Islet of Langerhans (tissue), 1 donor: Measurements from ENCODE around the gene NFE2L2.
"Not testable (repeated sequence)": the region's sequence is repeated elsewhere in the genome, so short reads cannot be mapped to it uniquely, and the experiment has no call there.

Source experiments
- FAIRE-seq: peaks from one replicate; lab custom pipeline; 2011; peaks lifted over from hg19 to GRCh38; lab: Jason Lieb, UNC

The NFE2L2 gene

DNA sequence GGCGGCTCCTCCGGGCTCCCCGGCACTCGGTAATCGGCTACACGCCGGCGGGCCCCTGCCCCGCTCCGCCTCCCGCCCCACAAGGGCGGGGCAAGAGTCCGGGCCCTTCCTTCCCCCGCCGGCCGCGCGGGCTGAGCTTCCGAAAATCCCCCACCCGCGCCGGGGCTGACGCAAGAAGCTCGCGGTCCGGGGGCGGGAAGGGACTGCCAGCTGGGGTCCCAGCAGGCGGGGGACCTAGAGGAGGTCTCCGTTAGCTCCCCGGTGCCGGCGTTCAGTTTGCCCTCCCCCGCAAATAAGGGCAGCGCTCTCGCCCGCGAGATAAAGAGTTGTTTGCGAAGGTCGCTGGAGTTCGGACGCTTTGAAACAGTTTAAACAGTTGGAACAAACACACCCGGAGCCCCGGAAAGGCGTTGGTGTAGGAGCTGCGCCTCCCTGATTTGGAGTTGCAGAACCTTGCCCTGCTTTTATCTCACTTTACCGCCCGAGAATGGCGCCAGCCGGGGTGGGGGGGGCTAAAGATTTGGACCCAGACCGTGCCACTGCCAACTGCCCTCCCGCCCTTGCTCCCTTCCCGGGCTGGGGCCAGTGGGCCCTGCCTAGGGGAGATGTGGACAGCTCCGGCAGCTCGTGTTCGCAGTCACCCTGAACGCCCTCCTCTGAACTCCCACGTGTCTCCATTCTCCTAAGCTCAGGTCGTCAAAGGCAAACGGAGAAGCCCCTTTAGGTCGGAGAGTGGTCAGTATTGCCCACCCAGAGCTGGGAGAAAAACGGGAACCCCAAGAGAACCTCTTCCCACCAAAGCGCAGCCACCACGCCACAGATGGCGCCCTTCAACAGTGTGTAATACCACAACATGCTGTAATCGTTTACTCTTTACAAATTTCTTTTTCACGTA is at the start of gene NFE2L2:
NFE2L2 (minus strand) TSS at position 35 of the 895 bp plus-strand sequence. CDS start 151 bp downstream, outside the sequence.
- peak; percentile 41 for FAIRE-seq

DNA sequence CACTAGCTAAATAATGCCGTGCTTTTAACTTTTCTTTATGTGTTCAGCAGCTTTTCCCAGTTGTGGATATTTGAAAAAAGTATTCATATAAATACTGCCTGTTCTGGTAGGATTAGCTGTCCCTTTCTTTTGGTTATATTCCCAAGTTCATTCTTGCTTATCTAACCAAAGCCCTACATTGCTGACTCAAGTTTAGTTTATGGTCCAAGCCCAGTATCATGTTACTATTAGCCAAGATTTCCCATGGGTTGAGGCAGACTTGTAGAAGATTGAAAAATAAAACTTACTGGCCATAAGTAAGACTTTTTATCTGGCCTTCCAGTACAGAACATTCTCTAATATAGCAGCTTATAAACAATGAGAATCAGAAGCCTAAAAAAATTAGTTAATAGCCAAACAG is 49.7 kb upstream of the NFE2L2 start:
- FAIRE-seq = no peak

DNA sequence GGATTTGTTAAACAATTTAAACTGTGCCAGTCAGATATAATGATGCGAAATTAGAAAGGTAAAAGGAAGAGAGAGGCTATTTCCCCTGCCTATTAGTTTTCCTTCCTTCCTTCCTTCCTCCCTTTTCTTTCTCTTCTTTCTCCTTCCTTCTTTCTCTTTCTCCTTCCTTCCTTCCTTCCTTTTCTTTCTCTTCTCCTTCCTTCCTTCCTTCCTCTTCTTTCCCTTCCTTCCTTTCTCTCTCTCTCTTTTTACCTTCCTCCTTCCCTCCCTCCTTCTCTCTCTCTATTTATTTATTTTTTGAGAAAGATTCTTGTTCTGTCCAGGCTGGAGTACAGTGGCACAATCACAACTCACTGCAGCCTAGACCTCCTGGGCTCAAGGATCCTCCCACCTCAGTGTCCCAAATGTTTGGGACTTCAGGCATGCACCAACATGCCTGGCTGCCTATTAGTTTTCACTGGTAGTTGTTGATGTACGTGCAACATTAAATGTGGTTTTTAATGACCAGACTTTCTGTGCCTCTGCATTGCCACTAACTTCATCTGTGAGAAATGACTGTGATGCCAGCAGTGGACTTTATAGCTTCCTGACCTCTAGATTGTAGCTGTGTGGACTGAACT is 48.7 kb upstream of the NFE2L2 start:
- FAIRE-seq = no peak

DNA sequence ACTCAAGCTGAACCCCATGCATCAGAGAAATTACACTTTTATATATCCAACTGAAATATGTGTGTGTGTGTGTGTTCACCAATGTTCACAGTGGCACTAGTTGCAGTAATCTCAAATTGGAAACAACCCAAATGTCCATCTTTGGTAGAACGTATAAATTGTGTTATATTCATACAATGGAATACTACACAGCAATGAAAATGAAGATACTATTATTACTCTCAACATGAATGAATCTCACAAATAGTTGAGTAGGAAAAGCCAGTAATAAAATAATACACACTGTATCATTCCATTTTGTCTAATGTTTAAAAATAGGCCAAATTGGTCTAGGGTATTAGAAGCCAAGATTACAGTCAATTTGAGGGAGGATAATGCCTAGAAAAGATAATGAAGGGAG is 48.0 kb upstream of the NFE2L2 start:
- no peak for FAIRE-seq

DNA sequence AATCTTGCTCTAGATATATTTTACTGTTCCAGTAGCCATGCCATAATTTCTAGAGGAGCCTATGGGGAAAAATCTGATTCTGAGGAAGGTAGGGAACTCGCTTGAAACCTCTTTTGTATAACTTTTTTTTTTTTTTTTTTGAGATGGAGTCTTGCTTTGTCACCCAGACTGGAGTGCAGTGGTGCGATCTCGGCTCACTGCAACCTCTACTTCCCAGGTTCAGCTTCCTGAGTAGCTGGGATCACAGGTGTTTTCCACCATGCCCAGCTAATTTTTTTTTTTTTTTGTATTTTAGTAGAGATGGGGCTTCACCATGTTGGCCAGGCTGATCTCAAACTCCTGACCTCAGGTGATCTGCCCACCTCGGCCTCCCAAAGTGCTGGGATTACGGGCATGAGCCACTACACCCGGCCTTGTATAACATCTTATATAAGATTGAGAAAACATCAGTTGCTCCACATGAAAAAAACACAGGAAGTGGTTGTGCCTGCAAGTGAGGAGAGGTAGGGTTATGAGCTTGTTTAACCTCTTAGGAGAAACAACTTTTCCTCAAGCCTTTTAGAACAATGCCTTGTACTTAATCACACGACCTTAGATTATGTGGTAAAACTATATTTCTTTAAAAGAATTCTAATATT is 45.3 kb upstream of the NFE2L2 start:
- not testable (repeated sequence) for FAIRE-seq

DNA sequence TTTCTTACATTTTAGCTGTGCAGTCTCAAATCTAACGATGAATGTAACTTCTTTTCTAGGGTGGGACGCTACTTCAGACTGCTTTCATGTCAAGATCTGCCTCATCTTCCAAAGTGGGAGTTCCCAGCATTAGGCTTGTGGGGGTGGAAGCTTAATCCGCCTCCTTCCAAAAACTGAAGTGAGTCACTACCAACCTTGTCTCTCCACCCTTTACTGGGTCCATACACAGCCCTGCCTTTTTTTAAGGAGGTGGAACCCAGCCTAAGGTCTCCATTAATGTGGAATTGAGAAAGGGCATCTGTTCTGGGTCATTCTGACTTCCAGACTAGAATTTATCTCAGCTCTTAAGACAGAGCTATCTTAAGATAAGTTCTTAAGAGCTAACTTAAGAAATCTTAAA is 42.0 kb upstream of the NFE2L2 start:
- no peak for FAIRE-seq

DNA sequence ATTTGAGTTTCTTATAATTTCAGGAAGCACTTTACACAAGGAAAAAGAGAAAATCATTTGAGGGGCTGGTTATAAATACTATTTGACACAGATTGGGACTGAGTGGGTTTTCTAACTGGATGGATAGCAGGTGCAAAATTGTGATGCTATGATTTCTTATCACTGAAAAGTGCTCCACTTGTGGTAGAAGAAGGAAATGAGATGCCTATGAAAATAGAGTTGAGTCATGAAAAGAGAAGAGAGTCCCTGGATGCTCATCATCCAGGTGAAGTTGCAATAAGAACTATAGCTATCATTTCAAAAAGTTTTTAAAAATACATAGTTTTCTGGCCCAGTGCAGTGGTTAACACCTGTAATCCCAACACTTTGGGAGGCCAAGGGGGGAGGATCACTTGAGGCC is 39.4 kb upstream of the NFE2L2 start:
- FAIRE-seq = no peak

DNA sequence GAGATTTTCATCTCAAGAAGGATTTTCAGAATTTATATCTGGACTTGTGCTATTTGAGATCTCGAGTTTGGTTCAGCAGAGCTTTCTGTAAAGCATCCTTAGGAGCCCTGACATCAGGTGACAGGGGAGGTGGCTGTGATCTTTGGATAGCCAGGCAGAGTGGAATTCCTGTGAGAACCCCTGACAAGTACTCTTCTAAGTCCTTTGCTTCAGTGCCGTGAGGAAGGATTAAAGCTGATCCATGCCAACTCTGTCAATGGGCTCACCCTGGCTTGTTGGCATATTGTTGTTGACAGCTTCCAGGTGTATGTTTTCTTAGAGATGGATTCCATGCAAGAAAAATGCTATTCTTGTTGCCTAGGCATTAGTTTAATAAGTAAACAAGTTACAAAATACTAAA is 38.0 kb upstream of the NFE2L2 start:
- no peak for FAIRE-seq

DNA sequence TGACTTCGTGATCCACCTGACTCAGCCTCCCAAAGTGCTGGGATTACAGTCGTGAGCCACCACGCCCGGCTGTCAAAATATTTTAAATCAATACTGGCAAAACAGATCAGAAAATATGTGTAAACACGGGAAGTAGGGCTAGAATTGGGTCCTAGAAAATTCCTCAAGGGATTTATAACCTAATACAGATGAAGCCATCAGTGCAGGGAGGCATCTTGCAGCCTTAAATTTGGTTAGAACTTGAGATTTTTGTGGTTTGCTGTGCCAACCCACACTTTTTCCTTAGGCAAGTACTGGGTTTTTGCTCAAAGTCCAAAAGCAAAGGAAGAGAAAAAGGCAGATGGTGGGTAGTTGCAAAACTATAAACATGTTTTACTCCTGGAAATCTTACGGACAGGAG is 33.7 kb upstream of the NFE2L2 start:
- no peak for FAIRE-seq

DNA sequence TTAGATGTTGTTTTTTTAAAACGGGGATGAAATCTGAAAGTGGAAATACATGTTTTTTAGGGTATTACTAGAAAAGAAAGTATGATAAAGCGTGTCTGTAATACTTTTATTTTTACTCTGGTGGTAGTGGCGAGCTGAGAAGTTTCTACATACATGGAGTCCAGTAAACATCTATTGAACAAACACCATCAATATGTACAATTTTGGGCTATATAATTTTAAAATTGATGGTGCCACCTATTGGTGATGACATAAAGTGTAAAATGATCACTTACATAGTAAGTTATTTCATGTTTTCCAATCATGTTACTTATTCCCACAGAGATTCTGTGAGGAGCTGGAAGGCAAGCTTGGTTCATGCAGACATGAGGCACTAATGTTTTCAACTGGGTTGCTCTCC is 31.5 kb upstream of the NFE2L2 start:
- peak; percentile 61 for FAIRE-seq

DNA sequence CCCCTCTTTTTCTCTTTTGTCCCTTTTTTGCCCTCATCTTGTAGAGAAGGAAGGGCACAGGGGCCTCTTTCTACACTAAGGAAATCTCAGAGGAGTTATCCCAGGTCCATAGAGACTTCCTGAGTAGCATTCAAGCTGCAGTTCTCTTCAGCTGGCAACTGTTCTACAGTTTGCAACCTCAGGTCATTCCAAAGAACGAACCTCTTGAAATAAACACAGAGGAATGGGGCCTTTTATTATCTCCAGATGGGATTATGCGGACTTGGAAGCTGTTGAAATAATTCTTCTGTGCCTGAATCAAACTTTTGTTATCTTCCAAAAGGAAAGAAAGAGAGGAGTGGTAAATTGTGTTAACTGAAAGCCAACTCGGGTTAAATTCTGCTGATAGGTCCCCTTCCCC is 31.0 kb upstream of the NFE2L2 start:
- no peak for FAIRE-seq

DNA sequence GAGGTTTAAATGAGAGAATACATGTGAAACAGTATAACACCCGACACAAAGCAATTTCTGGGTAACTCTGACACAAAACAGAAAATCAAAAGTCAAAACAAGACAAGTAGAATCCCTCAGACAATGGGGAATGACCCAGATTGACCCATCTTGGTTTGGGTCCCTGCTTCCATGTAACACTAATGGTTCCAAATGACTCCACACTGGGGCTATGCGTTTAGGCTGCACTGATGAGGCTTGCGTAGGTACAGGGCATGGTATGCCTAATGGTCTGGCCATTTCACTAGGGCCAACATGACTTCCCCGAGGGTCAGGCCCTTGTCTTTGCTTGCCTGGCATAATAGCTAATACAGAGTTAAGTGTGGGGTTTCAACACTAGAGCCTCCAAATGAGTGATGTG is 27.2 kb upstream of the NFE2L2 start:
- FAIRE-seq = no peak

DNA sequence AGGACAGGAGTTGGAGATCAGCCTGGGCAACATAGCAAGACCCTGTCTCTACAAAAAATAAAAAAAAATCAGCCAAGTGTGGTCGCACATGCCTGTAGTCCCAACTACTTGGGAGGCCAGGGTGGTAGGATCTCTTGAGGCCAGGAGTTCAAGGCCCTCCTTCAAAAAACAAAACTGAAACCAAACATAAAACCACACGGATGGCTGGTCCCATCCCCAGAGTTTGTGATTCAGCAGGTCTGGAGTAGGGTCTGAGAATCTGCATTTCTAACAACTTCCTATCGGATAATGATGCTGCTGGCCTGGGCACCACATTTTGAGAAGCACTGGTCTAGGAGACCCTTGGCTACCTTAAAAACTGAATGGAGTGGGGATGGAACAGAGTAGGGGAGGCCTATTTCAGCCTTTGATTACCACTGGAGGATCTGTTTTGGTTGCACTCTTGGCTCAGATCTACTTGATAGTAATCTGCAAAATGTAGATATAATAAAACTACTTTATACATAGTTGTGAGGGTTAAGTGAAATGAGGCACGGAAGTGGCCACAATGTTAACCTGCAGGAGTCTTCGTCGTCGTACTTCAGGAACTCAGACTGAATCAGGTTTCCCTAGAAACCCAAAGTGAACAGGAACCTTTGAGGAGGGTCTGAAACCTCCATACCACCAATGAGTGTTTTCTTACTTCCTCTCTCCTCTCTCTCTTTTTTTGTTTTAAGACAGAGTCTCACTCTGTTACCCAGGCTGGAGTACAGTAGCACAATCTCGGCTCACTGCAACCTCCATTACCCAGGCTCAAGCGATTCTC is 25.5 kb upstream of the NFE2L2 start:
- no peak for FAIRE-seq

DNA sequence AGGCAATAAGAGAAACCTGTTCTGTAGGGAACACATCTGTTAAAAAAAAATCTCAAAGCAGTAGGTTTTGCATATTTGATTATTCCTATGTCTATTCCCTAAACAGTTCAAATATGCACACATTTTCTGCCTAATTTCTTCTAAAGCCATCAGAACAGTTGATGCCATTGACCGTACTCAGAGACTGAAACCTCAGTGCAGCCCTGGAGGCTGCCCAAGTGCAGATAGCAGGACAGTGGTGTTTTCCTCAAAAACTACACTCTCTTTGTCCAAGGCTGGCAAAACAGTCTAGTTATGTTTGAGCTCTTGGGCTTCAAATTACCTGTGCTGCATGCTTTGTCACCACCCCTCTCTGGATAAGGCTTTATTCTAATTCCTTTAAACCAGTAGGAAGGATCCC is 23.3 kb upstream of the NFE2L2 start:
- FAIRE-seq = no peak

DNA sequence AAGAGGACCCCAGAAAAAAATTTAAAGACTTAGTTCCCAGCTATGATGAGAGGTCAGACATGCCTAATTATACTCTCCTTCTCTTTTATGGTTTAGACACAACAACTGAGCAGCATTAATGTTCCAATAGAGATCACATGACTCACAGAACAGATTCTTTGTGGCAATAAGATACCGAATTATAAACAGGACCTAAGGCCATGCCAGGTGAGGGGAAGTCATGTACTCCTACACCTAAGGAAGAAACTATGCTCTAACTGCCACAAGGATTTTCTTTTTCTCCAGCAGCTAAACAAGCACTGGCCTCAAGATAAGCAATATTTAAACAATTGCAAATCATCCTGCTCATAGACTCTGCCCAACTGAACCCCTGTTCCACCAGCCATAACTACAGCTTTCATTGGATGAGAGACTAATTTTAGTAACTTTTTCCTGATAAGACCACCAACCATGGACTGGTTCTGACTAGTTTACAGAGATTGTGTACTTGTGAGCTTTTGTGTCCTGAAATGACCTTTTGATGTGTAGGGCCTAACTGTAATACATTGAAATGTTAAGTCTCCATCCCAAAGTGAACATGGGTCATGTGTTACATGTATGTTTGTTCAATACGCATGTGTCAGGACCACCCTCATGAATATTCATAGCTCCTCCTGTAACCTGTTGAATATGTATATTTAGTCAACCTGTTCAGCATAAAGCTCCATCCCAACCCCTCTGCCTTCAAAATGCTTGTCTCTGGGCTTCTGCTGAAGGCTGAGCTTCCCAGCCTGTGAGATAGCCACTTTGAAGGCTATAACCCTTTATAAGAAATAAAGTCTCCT is 21.6 kb upstream of the NFE2L2 start:
- FAIRE-seq = no peak

DNA sequence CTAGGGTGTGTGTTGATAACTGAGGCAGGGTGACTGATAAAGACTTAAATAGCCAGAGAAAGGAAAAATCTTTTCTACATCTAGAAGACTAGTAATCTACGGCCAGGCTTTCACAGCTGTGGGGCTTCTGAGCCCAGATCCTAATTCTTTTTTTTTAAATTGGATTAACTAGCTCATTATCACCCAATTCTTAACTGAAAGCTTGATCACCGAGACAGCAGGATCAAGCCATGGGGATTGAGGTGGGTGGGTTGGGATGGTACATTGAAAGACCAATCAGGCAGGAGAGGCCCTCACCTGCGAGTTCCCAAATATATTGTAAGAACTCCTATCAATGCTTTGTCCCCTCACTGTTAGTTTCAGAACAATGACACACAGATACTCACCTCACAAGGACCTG is 20.0 kb upstream of the NFE2L2 start:
- FAIRE-seq = no peak

DNA sequence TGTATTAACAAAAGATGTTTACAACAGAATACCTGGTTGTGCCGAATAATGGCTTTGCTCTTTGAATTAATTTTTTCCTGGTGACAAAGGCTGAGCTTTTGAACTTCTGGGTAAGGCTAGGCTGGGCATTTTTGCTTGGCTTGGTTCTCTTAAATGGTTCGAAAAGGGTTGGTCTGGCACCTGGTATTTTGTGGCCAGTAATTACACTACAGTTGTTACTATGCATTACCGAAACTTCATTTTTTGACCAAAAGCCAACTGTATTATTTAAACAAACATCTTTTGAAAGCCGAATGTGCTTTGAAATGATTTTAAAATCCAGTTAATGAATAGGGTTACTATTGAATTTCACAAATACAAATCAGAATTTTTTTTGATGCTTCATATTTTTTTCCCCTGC is 19.4 kb upstream of the NFE2L2 start:
- FAIRE-seq = no peak

DNA sequence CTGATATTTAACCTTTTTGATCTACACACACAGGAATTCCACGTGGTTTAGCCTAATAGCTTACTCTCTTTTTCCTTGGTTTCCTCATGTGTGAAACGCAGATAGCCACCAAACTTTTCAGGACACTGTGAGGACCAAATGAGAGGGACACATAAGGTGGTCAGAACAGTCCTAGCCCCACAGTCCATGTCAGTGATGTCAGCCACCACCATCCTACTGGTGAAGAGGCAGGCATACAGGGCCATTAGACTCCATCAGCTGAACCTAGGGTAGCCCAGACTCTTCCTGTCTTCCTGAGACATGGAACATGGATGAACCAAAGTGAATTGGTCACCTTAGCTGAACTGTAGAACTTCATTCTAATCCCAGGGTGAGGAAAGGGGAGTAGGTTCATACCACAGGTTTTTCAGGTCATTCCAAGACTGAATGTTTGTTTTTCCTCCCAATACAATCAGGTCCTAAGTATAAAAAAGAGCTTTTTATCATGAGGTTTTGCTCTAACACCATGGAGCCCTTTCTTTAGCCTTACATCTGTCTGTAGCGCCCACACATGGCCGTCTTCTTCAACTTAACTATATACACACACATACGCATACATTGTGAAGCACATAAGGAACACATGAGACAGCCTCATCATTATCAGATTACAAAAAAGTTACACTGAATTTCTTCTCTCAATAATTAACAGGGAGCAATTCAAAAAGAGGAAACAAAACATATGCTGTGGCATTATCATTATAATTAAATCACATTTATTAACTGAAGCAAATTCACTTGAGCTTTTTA is 18.5 kb upstream of the NFE2L2 start:
- FAIRE-seq = no peak

DNA sequence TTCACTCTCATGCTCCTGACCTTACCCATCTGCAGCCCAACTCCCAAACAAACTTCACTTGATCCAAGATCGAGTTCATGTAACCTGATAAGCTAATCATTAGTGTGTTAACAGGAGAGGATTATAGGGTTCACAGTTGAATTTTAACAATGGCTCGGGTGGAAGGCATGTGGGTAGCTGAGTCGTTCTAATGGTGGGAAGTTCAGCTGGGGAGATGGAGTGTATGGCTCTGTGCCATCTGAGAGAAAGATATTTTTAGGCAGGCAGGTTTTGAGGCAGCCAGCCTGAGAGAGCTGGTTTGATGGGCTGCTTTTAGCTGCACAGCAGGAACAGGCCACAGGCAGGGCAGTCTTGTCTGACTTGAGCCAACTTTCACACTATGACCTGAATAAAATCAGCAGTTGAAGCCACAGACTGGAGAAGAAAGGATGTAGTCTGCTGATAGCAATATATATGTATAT is 17.7 kb upstream of the NFE2L2 start:
- FAIRE-seq = no peak

DNA sequence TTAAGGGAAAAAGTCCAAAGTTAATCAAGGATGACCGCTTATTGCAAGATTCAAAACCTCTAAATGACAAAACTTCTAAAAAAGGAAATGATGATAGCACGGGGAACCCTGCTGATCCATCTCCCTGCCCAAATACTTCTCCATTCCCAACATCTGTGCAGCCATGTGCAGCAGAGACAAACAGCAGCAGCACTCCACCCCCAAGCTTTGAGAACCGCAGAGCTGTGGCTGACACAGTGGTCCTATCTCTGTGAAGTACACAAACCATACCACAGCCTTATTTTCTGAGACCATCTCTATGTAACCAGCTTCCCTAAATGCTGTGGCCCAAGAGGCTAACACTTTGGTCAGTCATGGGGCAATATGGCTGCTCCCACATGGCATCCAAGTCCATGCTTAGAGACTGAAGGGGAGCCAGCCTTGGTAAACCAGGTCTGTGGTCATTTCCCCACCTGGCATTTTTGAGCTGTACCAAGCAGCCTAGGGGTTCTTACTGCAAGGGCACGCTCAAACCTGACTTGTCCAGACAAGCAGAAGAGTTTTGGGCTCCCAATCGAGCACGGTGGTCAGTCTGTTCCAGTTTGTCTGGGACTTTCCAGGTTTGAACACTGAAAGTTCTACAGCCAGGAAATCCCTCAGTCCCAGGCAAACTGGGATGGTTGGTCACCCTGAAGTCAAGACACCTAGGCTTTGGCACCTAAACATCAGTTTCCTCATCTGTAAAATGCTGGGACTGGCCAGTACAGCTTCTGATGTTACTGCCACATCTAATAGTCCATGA is 17.1 kb upstream of the NFE2L2 start:
- no peak for FAIRE-seq
